WTC11 (cell line): ENCODE measurements around the gene CPXM2. TPM values are rescaled to one million over a fixed set of nuclear protein-coding genes. Genes with fewer than 3 reads are reported as not detected.

ENCODE experiments used
- ATAC-seq: fragments of 200-7000 bp; cut with Tn5 transposase; 2 replicates; pipeline ENCODE4 v1.10.0; 2021; ENCODE audit warnings: mild to moderate bottlenecking, moderate library complexity
- CTCF ChIA-PET: fragments of 300-600 bp; sonication (Branson Sonifier 250); formaldehyde crosslinking; loops from one replicate; lab custom pipeline; 2021; ENCODE audit warnings: antibody characterized with exemption; lab: Charles Lee
- POLR2A ChIA-PET: fragments of 350-600 bp; sonication (Branson Sonifier 250); formaldehyde crosslinking; loops from one replicate; lab custom pipeline; 2021; ENCODE audit warnings: antibody characterized with exemption; lab: Charles Lee
- DNase-seq: peaks from one replicate; pipeline ENCODE4 v3.0.0; 2021; ENCODE audit warnings: low spot score
- H3K27ac Mint-ChIP-seq: 2 replicates; pipeline ENCODE4 v1.8.0; 2021; ENCODE audit warnings: mixed read lengths
- H3K27me3 Mint-ChIP-seq: 2 replicates; pipeline ENCODE4 v1.8.0; 2021; ENCODE audit warnings: low read depth, mild to moderate bottlenecking, moderate library complexity, mixed read lengths
- H3K36me3 Mint-ChIP-seq: 2 replicates; pipeline ENCODE4 v1.8.0; 2021; ENCODE audit warnings: mixed read lengths
- H3K4me1 Mint-ChIP-seq: 2 replicates; pipeline ENCODE4 v1.8.0; 2022; ENCODE audit warnings: mixed read lengths
- H3K4me3 Mint-ChIP-seq: 2 replicates; pipeline ENCODE4 v1.8.0; 2021; ENCODE audit warnings: mild to moderate bottlenecking, moderate library complexity, mixed read lengths
- H3K9me3 Mint-ChIP-seq: 2 replicates; pipeline ENCODE4 v1.8.0; 2021; ENCODE audit warnings: mixed read lengths
- ATF1 ChIP-seq: sonication (generic); formaldehyde crosslinking; IDR thresholded peaks from 2 replicates; pipeline ENCODE4 v1.8.1; 2023; ENCODE audit warnings: mild to moderate bottlenecking, moderate library complexity, missing genetic modification reagents
- ATF6 ChIP-seq: sonication (generic); formaldehyde crosslinking; IDR thresholded peaks from 2 replicates; pipeline ENCODE4 v1.8.1; 2023; ENCODE audit warnings: mild to moderate bottlenecking, missing genetic modification reagents
- E2F4 ChIP-seq: sonication (generic); formaldehyde crosslinking; IDR thresholded peaks from 2 replicates; pipeline ENCODE4 v1.8.1; 2022; ENCODE audit warnings: low read depth, mild to moderate bottlenecking, moderate library complexity, missing genetic modification reagents, borderline replicate concordance
- HMGA2 ChIP-seq: fragments of 250-450 bp; sonication (Bioruptor Pico); IDR thresholded peaks from 2 replicates; pipeline ENCODE4 v1.4.0; 2021; ENCODE audit warnings: mild to moderate bottlenecking, moderate library complexity
- MAX ChIP-seq: sonication (generic); formaldehyde crosslinking; IDR thresholded peaks from 2 replicates; pipeline ENCODE4 v1.8.0; 2022; ENCODE audit warnings: mild to moderate bottlenecking, missing genetic modification reagents
- MXD4 ChIP-seq: fragments of 250-450 bp; sonication (Bioruptor Pico); IDR thresholded peaks from 2 replicates; pipeline ENCODE4 v1.8.0; 2021; ENCODE audit warnings: mild to moderate bottlenecking, moderate library complexity, borderline replicate concordance
- MYBL2 ChIP-seq: sonication (generic); formaldehyde crosslinking; IDR thresholded peaks from 2 replicates; pipeline ENCODE4 v1.8.1; 2023; ENCODE audit warnings: mild to moderate bottlenecking, moderate library complexity, missing genetic modification reagents
- NFYB ChIP-seq: sonication (generic); formaldehyde crosslinking; conservative IDR thresholded peaks from 2 replicates; pipeline ENCODE4 v1.8.0; 2022; ENCODE audit warnings: low read depth, missing genetic modification reagents
- NR3C1 ChIP-seq: sonication (generic); formaldehyde crosslinking; conservative IDR thresholded peaks from 2 replicates; pipeline ENCODE4 v1.8.1; 2023; ENCODE audit warnings: low read depth, mild to moderate bottlenecking, missing genetic modification reagents
- SMAD4 ChIP-seq: sonication (generic); formaldehyde crosslinking; IDR thresholded peaks from 2 replicates; pipeline ENCODE4 v1.8.0; 2022; ENCODE audit warnings: mild to moderate bottlenecking, missing genetic modification reagents
- SOX15 ChIP-seq: fragments of 250-450 bp; sonication (Bioruptor Pico); IDR thresholded peaks from 2 replicates; pipeline ENCODE4 v1.9.0; 2021; ENCODE audit warnings: mild to moderate bottlenecking
- SP1 ChIP-seq: sonication (generic); formaldehyde crosslinking; conservative IDR thresholded peaks from 2 replicates; pipeline ENCODE4 v1.8.1; 2022; ENCODE audit warnings: missing genetic modification reagents
- STAT6 ChIP-seq: sonication (generic); formaldehyde crosslinking; conservative IDR thresholded peaks from 2 replicates; pipeline ENCODE4 v1.8.1; 2023; ENCODE audit warnings: mild to moderate bottlenecking, low read depth, missing genetic modification reagents, moderate library complexity
- ZBTB43 ChIP-seq: sonication (generic); formaldehyde crosslinking; IDR thresholded peaks from 2 replicates; pipeline ENCODE4 v1.8.1; 2023; ENCODE audit warnings: mild to moderate bottlenecking, missing genetic modification reagents
- ZNF219 ChIP-seq: sonication (generic); formaldehyde crosslinking; IDR thresholded peaks from 2 replicates; pipeline ENCODE4 v1.8.0; 2023; ENCODE audit warnings: missing genetic modification reagents, mild to moderate bottlenecking, borderline replicate concordance
- ZNF263 ChIP-seq: sonication (generic); formaldehyde crosslinking; IDR thresholded peaks from 2 replicates; pipeline ENCODE4 v1.8.1; 2022; ENCODE audit warnings: low read depth, mild to moderate bottlenecking, moderate library complexity, missing genetic modification reagents
- ZNF423 ChIP-seq: fragments of 250-450 bp; sonication (Bioruptor Pico); IDR thresholded peaks from 2 replicates; pipeline ENCODE4 v2.1.2; 2022; ENCODE audit warnings: mild to moderate bottlenecking, moderate library complexity
- total RNA-seq: library from RNA; stranded (reverse); gene quantifications from 3 replicates; pipeline ENCODE4 v1.2.3, GENCODE V29; 2021
- TF ChIP-seq, protein P1 (sequence below): sonication (generic); formaldehyde crosslinking; IDR thresholded peaks from 2 replicates; pipeline ENCODE4 v1.8.0; 2023; ENCODE audit warnings: missing genetic modification reagents
- TF ChIP-seq, protein P2 (sequence below): sonication (generic); formaldehyde crosslinking; conservative IDR thresholded peaks from 2 replicates; pipeline ENCODE4 v1.8.1; 2022; ENCODE audit warnings: mild to moderate bottlenecking, missing genetic modification reagents
- TF ChIP-seq, protein P3 (sequence below): sonication (generic); formaldehyde crosslinking; IDR thresholded peaks from 2 replicates; pipeline ENCODE4 v1.8.1; 2023; ENCODE audit warnings: mild to moderate bottlenecking, missing genetic modification reagents, moderate library complexity

CPXM2 gene
- total RNA-seq, 1 experiment from 2014 or later = 3.4 TPM

GRCh38 chr10:123909866-123910265 is 18.3 kb upstream of the CPXM2 start (continued):
- TF ChIP-seq STAT6 (CRISPR knock-in tag) = no peak

- no peak overlapping the region for H3K4me3 Mint-ChIP-seq
- POLR2A ChIA-PET = no interaction called here
- ATAC-seq = no peak
- no peaks in the 10 kb centered on the region; the same call in none of the 2 replicates for H3K27me3 Mint-ChIP-seq
- H3K9me3 Mint-ChIP-seq = peaks cover 6% of the 10 kb centered on the region
- TF ChIP-seq NFYB (CRISPR knock-in tag) (no peak), NR3C1 (CRISPR knock-in tag) (no peak), E2F4 (CRISPR knock-in tag) (no peak), SMAD4 (CRISPR knock-in tag) (no peak), MYBL2 (CRISPR knock-in tag) (no peak), ATF6 (CRISPR knock-in tag) (no peak), ZNF263 (CRISPR knock-in tag) (no peak), HMGA2 (CRISPR knock-in tag) (no peak), ZBTB43 (CRISPR knock-in tag) (no peak), SOX15 (CRISPR knock-in tag) (no peak)
- TF ChIP-seq, protein P1, sequence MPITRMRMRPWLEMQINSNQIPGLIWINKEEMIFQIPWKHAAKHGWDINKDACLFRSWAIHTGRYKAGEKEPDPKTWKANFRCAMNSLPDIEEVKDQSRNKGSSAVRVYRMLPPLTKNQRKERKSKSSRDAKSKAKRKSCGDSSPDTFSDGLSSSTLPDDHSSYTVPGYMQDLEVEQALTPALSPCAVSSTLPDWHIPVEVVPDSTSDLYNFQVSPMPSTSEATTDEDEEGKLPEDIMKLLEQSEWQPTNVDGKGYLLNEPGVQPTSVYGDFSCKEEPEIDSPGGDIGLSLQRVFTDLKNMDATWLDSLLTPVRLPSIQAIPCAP (CRISPR knock-in tag) = no peak
- TF ChIP-seq, protein P2, sequence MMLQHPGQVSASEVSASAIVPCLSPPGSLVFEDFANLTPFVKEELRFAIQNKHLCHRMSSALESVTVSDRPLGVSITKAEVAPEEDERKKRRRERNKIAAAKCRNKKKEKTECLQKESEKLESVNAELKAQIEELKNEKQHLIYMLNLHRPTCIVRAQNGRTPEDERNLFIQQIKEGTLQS = no peak
- TF ChIP-seq, all 79 proteins: peak for 0
- Mint-ChIP-seq H3K27ac (no peak overlapping the region), H3K36me3 (no peaks in the 10 kb centered on the region), H3K4me1 (peaks cover 27% of the 10 kb centered on the region)
- CTCF ChIA-PET = interaction anchor here (0.9 kb wide), 1 partner anchor 12 kb away, joined by 4 read pairs; no protein-coding TSS in a partner anchor
- DNase-seq = no peak
Observed at GRCh38 chr10:123909426-123909825, 17.8 kb upstream of the CPXM2 start.

DNA sequence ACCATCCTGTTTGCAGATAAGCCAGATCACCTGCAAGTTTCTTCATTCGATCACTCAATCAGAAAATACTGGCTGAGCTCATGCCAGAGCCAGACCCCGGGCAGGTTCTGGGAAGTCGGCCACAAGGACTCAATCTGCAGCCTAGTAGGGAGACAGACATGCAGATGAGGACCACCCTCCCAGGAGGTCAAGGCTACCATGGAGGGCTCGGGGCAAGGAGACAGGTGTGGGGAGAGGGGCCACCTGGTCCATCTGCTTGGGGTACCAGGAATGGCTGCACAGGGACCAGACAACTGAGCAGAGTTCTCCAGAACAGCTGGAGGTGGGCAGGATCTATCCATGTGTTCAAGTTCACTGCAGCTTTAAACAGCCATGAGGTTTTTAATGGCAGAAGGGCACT is 16.8 kb upstream of the CPXM2 start:
- Mint-ChIP-seq H3K27ac (no peak overlapping the region), H3K9me3 (peaks cover 6% of the 10 kb centered on the region), H3K4me1 (peaks cover 16% of the 10 kb centered on the region), H3K4me3 (no peak overlapping the region), H3K36me3 (no peaks in the 10 kb centered on the region), H3K27me3 (no peaks in the 10 kb centered on the region; the same call in 1 of the 2 replicates)
- POLR2A ChIA-PET = no interaction called here
- ATAC-seq (no peak), DNase-seq (no peak)
- CTCF ChIA-PET = interaction anchor here (0.9 to 1.1 kb wide), 2 partner anchors 11 kb away, joined by 3 to 4 read pairs; no protein-coding TSS in a partner anchor
- TF ChIP-seq SP1 (CRISPR knock-in tag) = no peak
- TF ChIP-seq MXD4 = no peak
- no peak for TF ChIP-seq ZNF219 (CRISPR knock-in tag)
- no peak for TF ChIP-seq ZBTB43 (CRISPR knock-in tag)
- TF ChIP-seq, protein P2 = no peak
- no peak for TF ChIP-seq MAX (CRISPR knock-in tag)
- TF ChIP-seq, protein P3, sequence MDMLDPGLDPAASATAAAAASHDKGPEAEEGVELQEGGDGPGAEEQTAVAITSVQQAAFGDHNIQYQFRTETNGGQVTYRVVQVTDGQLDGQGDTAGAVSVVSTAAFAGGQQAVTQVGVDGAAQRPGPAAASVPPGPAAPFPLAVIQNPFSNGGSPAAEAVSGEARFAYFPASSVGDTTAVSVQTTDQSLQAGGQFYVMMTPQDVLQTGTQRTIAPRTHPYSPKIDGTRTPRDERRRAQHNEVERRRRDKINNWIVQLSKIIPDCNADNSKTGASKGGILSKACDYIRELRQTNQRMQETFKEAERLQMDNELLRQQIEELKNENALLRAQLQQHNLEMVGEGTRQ (CRISPR knock-in tag) = no peak
- TF ChIP-seq ZNF423 (CRISPR knock-in tag) = no peak
- TF ChIP-seq NFYB (CRISPR knock-in tag) = no peak
- no peak for TF ChIP-seq NR3C1 (CRISPR knock-in tag)
- TF ChIP-seq ATF1 (CRISPR knock-in tag) = no peak
- TF ChIP-seq, protein P1 (CRISPR knock-in tag) = no peak
